K562 (cell line): Measurements from ENCODE around the gene SOST. TPM values are rescaled to one million over a fixed set of nuclear protein-coding genes. Genes with fewer than 3 reads are reported as not detected.

Source experiments
- ATAC-seq: fragments of 200-7000 bp; cut with Tn5 transposase; 3 replicates; pipeline ENCODE4 v1.9.1; 2020; ENCODE audit warnings: moderate library complexity
- BruUV-seq: library from RNA; stranded (reverse); fragments of 400-500 nt; replicated peaks from 2 replicates; lab custom pipeline; 2021; lab: Mats Ljungman, UMichigan
- CTCF ChIA-PET: fragments of 300-600 bp; formaldehyde crosslinking; extraction: SDS; loops from one replicate; lab custom pipeline; 2021; ENCODE audit warnings: low intra/inter-chr PET ratio; lab: Yijun Ruan, JAX
- POLR2A ChIA-PET: fragments of 300-600, 350-650 bp; sonication (Branson Sonifier 250); formaldehyde crosslinking; extraction: SDS; loops from one replicate; lab custom pipeline; 2021; ENCODE audit warnings: antibody characterized with exemption, inconsistent platforms; lab: Yijun Ruan, JAX
- DNase-seq, 4 experiments: peaks; one replicate each; pipeline versions ENCODE4 v3.0.0 to v3.0.0-alpha.2; 2011 to 2018; ENCODE audit warnings: low spot score in 3 of 4, mixed read lengths in 3 of 4; ENCODE audit errors: extremely low read depth in 1 of 4
- FAIRE-seq: peaks from 2 replicates; lab custom pipeline; 2011; peaks lifted over from hg19 to GRCh38; lab: Jason Lieb, UNC
- H2AFZ ChIP-seq: 2 replicates; pipeline ENCODE4 v1.6.0; 2011; ENCODE audit warnings: low read depth, low read length, control low read depth, inconsistent platforms
- H3K27ac ChIP-seq: fragments of 200-600 bp; 3 replicates; pipeline ENCODE4 v1.8.0; 2011; ENCODE audit warnings: low read depth, mild to moderate bottlenecking, control low read depth, inconsistent platforms, low read length, moderate library complexity, mixed read lengths; ENCODE audit errors: extremely low read depth
- H3K27me3 ChIP-seq, 2 experiments: fragments of 300-600 bp in 1 of 2; 2 replicates in 1 of 2; 3 replicates in 1 of 2; pipeline versions ENCODE4 v1.6.0 to v1.8.0; 2011; ENCODE audit warnings: inconsistent platforms in 2 of 2, low read length in 2 of 2, mild to moderate bottlenecking in 1 of 2, mixed read lengths in 1 of 2, moderate library complexity in 1 of 2; ENCODE audit not compliant: control insufficient read depth in 2 of 2, insufficient read depth in 2 of 2
- H3K36me3 ChIP-seq: fragments of 300-600 bp; 3 replicates; pipeline ENCODE4 v1.8.0; 2011; ENCODE audit warnings: mild to moderate bottlenecking, low read length, inconsistent platforms; ENCODE audit not compliant: control insufficient read depth, insufficient read depth
- H3K4me1 ChIP-seq, 2 experiments: fragments of 200-600 bp in 1 of 2; replicated peaks in 1 of 2; 2 replicates in 1 of 2; 3 replicates in 1 of 2; pipeline versions ENCODE4 v1.5.1 to v1.8.0; 2011; ENCODE audit warnings: inconsistent platforms in 2 of 2, low read length in 2 of 2, mild to moderate bottlenecking in 1 of 2, mixed read lengths in 1 of 2, moderate library complexity in 1 of 2; ENCODE audit not compliant: control insufficient read depth in 2 of 2, insufficient read depth in 2 of 2
- H3K4me2 ChIP-seq: 2 replicates; pipeline ENCODE4 v1.6.1; 2011; ENCODE audit warnings: low read length, control low read depth, inconsistent platforms, mixed read lengths; ENCODE audit not compliant: insufficient read depth
- H3K4me3 ChIP-seq: fragments of 200-600 bp; sonication (generic), shearing (Covaris generic); 2 replicates; pipeline ENCODE4 v1.5.1; 2016; ENCODE audit warnings: control low read depth, inconsistent platforms
- H3K79me2 ChIP-seq: fragments of 200-600 bp; 3 replicates; pipeline ENCODE4 v1.8.0; 2011; ENCODE audit warnings: low read length, inconsistent platforms; ENCODE audit not compliant: control insufficient read depth, insufficient read depth
- H3K9ac ChIP-seq, 2 experiments: 2 replicates each; pipeline versions ENCODE4 v1.6.0 to v1.6.1; 2011; ENCODE audit warnings: low read depth in 2 of 2, low read length in 2 of 2, control low read depth in 1 of 2, inconsistent platforms in 1 of 2, mild to moderate bottlenecking in 1 of 2, mixed read lengths in 1 of 2; ENCODE audit not compliant: insufficient read depth in 1 of 2
- H3K9me1 ChIP-seq: one replicate; pipeline ENCODE4 v1.6.0; 2011; ENCODE audit warnings: inconsistent platforms, mild to moderate bottlenecking, low read length, moderate library complexity; ENCODE audit not compliant: control insufficient read depth, insufficient read depth
- H3K9me3 ChIP-seq: replicated peaks from 2 replicates; pipeline ENCODE4 v1.5.1; 2011; ENCODE audit warnings: low read depth, low read length, inconsistent platforms; ENCODE audit not compliant: control insufficient read depth, insufficient read depth
- H4K20me1 ChIP-seq: replicated peaks from 2 replicates; pipeline ENCODE4 v1.6.1; 2011; ENCODE audit warnings: low read length, inconsistent platforms, mixed read lengths; ENCODE audit not compliant: control insufficient read depth, insufficient read depth
- BHLHE40 ChIP-seq: IDR thresholded peaks from 2 replicates; pipeline ENCODE4 v1.6.1; 2011; ENCODE audit warnings: low read length, improper control_type of control experiment
- NR3C1 ChIP-seq: sonication (generic); formaldehyde crosslinking; IDR thresholded peaks from 2 replicates; pipeline ENCODE4 v1.8.1; 2022; ENCODE audit warnings: missing genetic modification reagents
- PML ChIP-seq: IDR thresholded peaks from 2 replicates; pipeline ENCODE4 v1.6.1; 2012; ENCODE audit warnings: low read length, inconsistent platforms
- WGBS: fragments of 100-300 bp; shearing (Covaris generic); methylation state at CpG from one replicate; pipeline ENCODE4 v1.1.6; 2016; ENCODE audit warnings: low coverage, mixed read lengths; ENCODE audit not compliant: insufficient coverage; ENCODE audit errors: missing lambda C conversion rate; 5-methylcytosine and 5-hydroxymethylcytosine counted together
- in situ Hi-C: fragments of 300-500 bp; cut with MboI; formaldehyde crosslinking; loops from 4 replicates; pipeline ENCODE4 v1.15.0; 2018; ENCODE audit warnings: inconsistent platforms, mixed read lengths
- intact Hi-C: fragments of 100-400 bp; cut with micrococcal nuclease; formaldehyde crosslinking; loops from 2 replicates; pipeline ENCODE4 v1.14.2; 2022
- polyA plus RNA-seq, 8 experiments: library from polyadenylated mRNA; depleted of rRNA in 4 of 8; stranded (reverse) in 5 of 8; unstranded in 3 of 8; fragments of >200 nt; fragmentation: Nextera tagmentation in 2 of 8; fragmentation: Illumina TruSeq in 1 of 8; extraction: Ambion mirVana in 2 of 8; extraction: Trizol in 1 of 8; gene quantifications; 2 replicates each; pipeline versions ENCODE4 v1.2.1 to v1.2.3, GENCODE V29; 2011 to 2014; ENCODE audit warnings: inconsistent platforms in 1 of 8, missing spikeins in 1 of 8
- total RNA-seq, 7 experiments: library from RNA; depleted of rRNA in 6 of 7; stranded (reverse); fragments of >200 nt in 6 of 7; fragmentation: Illumina TruSeq in 2 of 7; extraction: Trizol in 2 of 7; gene quantifications; 2 replicates each; pipeline versions ENCODE4 v1.2.1 to v1.2.3, GENCODE V29; 2011 to 2021; ENCODE audit warnings: low replicate concordance in 1 of 7

SOST gene
- total and polyA plus RNA-seq, 9 of the 15 experiments (the other 6 are each of a cell fraction or from before 2014, with no cell fraction given), result not detected

DNA sequence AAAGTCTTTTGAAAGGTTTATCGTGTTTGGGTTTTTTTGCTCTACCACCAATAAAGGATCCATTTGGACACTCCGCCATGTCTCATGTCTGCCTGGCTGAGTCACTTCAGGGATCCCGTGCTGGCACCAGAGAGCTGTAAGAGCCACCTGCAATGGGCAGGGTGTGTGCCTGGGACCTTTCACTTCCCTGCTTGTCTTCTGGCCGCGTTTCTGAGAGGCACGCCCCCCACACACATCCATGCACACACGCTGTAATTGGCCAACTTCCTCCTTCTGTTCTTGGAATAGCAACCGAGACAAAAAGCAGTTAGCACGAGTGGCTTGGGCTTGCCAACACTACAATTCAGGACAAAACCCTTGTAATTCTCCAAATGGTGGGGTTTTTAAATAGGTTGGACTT lies 9.8 kb upstream of the SOST start:
- in situ Hi-C loops, result no loop called here
- peaks cover 0 to 3% of the 10 kb centered on the region in 2 experiments; a peak in 3 of 5 replicates for H3K4me1 ChIP-seq
- peaks cover 5% of the 10 kb centered on the region; the same call in 1 of the 2 replicates for H4K20me1 ChIP-seq
- peaks cover 19% of the 10 kb centered on the region; the same call in 2 of the 3 replicates for H3K36me3 ChIP-seq
- no peak overlapping the region for H3K4me2 ChIP-seq
- DNase-seq (peak in 1 of 4 experiments; percentile 10), ATAC-seq (peak; percentile 28; the same call in 1 of the 3 replicates), FAIRE-seq (no peak)
- ChIA-PET POLR2A (no interaction called here), CTCF (interaction anchor here (1.9 kb wide), 1 partner anchor 73 kb away, joined by 5 read pairs; no protein-coding TSS in a partner anchor)
- no peak overlapping the region for H3K9ac ChIP-seq
- H3K9me1 ChIP-seq, result no peaks in the 10 kb centered on the region
- H3K9me3 ChIP-seq, result no peaks in the 10 kb centered on the region
- no peak overlapping the region for H3K27ac ChIP-seq
- H3K27me3 ChIP-seq, result peaks cover 0 to 6% of the 10 kb centered on the region in 2 experiments; a peak in 1 of 5 replicates
- H3K4me3 ChIP-seq, result no peak overlapping the region
- TF ChIP-seq PML (no peak), BHLHE40 (0 out of 2 replicates have a peak, but pooled peaks have one; percentile 11)
- no TSS peak for BruUV-seq
- intact Hi-C loops, result no loop called here
- 21% methylated on average over 8 of the region's 9 CpGs for WGBS
- H2AFZ ChIP-seq, result no peak overlapping the region
- no peaks in the 10 kb centered on the region for H3K79me2 ChIP-seq

DNA sequence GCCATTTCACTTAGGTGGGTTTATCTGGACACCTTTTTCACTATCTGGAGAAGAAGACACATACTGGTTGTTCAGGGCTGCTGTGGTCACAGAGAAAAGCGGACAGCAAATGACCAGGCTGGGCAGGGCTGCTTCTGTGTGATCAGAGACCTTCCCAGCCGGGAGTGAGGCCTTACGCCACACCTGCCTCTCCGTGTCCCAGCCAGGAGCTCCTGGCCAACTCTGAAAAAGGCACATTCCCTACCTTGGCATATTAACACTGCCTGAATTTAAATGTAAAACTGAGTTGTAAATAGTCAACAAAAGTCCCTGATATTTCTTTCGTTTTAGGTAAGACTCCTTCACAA lies 9.1 kb upstream of the SOST start:
- BruUV-seq, result no TSS peak
- FAIRE-seq (no peak), ATAC-seq (no peak)
- H4K20me1 ChIP-seq, result peaks cover 5% of the 10 kb centered on the region; the same call in 1 of the 2 replicates
- intact Hi-C loops, result no loop called here
- in situ Hi-C loops, result no loop called here
- H3K9me3 ChIP-seq, result no peaks in the 10 kb centered on the region
- H3K27ac ChIP-seq, result no peak overlapping the region
- POLR2A ChIA-PET, result interaction anchor here (1.2 kb wide), 1 partner anchor 73 kb away, joined by 4 read pairs; no protein-coding TSS in a partner anchor
- no peak overlapping the region for H3K4me3 ChIP-seq
- CTCF ChIA-PET, result interaction anchor here (1.9 kb wide), 1 partner anchor 73 kb away, joined by 5 read pairs; no protein-coding TSS in a partner anchor
- H2AFZ ChIP-seq, result no peak overlapping the region
- 37% methylated on average over 4 of the region's 5 CpGs for WGBS
- H3K4me1 ChIP-seq, result peaks cover 0 to 3% of the 10 kb centered on the region in 2 experiments; a peak in 3 of 5 replicates
- no peak for TF ChIP-seq NR3C1 (CRISPR knock-in tag)
- TF ChIP-seq, all 486 proteins: peak for 0
- Histone ChIP-seq H3K4me2 (no peak overlapping the region), H3K9me1 (no peaks in the 10 kb centered on the region), H3K79me2 (no peaks in the 10 kb centered on the region), H3K9ac (no peak overlapping the region), H3K27me3 (peaks cover 0 to 7% of the 10 kb centered on the region in 2 experiments; a peak in 1 of 5 replicates), H3K36me3 (peaks cover 13% of the 10 kb centered on the region; the same call in 2 of the 3 replicates)
- no peak for DNase-seq
